IPS-11a (cell line): ENCODE measurements around the gene HMX3.
A peak's percentile ranks its signal among the peaks of the same experiment; 100 is the strongest.

Experiments used
- H3K4me3 ChIP-seq: one replicate; pipeline ENCODE4 v1.5.1; 2013; ENCODE audit warnings: low read depth, low read length, control low read depth

HMX3 gene

GRCh38 chr10:123134343-123134914 is 1.3 kb upstream of the HMX3 start:
- H3K4me3 ChIP-seq: no peak overlapping the region

GRCh38 chr10:123134915-123135414 is 805 bp upstream of the HMX3 start:
- H3K4me3 ChIP-seq: no peak overlapping the region

GRCh38 chr10:123136221-123136805 is 543 bp downstream of the HMX3 start:
- no peak overlapping the region for H3K4me3 ChIP-seq

GRCh38 chr10:123136806-123137642 is 1.3 kb downstream of the HMX3 start:
- H3K4me3 ChIP-seq: peak overlapping the region; percentile 13

- no peak overlapping the region for H3K4me3 ChIP-seq
Observed at GRCh38 chr10:123139165-123139520, 3.4 kb downstream of the HMX3 start.

GRCh38 chr10:123139521-123140163 is 3.9 kb downstream of the HMX3 start:
- H3K4me3 ChIP-seq: no peak overlapping the region

- H3K4me3 ChIP-seq: no peak overlapping the region
Observed at GRCh38 chr10:123140164-123140982, 4.6 kb downstream of the HMX3 start.

- no peak overlapping the region for H3K4me3 ChIP-seq
Observed at GRCh38 chr10:123140983-123141390, 5.2 kb downstream of the HMX3 start.

GRCh38 chr10:123141791-123142700 is 6.3 kb downstream of the HMX3 start:
- H3K4me3 ChIP-seq: no peak overlapping the region

- no peak overlapping the region for H3K4me3 ChIP-seq
Observed at GRCh38 chr10:123142701-123143161, 7.0 kb downstream of the HMX3 start.

GRCh38 chr10:123143162-123143824 is 7.5 kb downstream of the HMX3 start:
- H3K4me3 ChIP-seq: no peak overlapping the region

GRCh38 chr10:123143825-123144168 is 8.0 kb downstream of the HMX3 start:
- no peak overlapping the region for H3K4me3 ChIP-seq

GRCh38 chr10:123144697-123145541 is 9.1 kb downstream of the HMX3 start:
- H3K4me3 ChIP-seq: no peak overlapping the region

GRCh38 chr10:123145542-123146012 is 9.8 kb downstream of the HMX3 start:
- no peak overlapping the region for H3K4me3 ChIP-seq

- H3K4me3 ChIP-seq: no peak overlapping the region
Observed at GRCh38 chr10:123146013-123146893, 10.5 kb downstream of the HMX3 start.

GRCh38 chr10:123146894-123147634 is 11.3 kb downstream of the HMX3 start:
- H3K4me3 ChIP-seq: no peak overlapping the region
